Measurements from ENCODE around the gene SCRT2. TPM values are rescaled to one million over a fixed set of nuclear protein-coding genes. Genes with fewer than 3 reads are reported as not detected.

Gene SCRT2
- total and polyA plus RNA-seq, 2 of the 8 experiments (the other 6 are each of a cell fraction or from before 2014, with no cell fraction given) = 0.12 to 0.34 TPM

DNA sequence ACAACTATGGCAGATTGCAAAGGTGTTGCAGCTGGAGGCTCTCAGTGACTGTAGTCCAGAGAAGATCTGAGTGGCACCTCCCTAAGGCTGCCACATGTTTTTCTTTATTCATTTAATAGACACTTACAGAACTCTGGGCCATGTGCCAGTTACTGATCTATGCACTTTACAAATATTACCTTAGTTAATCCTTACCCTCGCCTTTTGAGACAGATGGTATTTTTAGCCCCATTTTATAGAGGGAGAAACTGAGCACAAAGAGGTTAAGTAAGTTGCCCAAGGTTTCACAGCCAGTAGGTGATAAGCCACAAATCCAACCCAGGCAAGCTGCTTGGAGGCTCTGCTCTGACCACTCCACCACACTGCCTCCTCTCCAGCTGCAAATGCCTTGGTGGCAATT is 6.5 kb upstream of the SCRT2 start (continued):
- TF ChIP-seq CHD7 (IDR thresholded peaks at IDR 0.05; ENCODE audit: insufficient replicate concordance, low read length) (no peak), ZNF274 (IDR thresholded peaks at IDR 0.05; ENCODE audit: borderline replicate concordance, extremely low read depth, low read length) (no peak), RAD21 (IDR thresholded peaks at IDR 0.05 in 1 of 2, conservative IDR thresholded peaks at IDR 0.05 in 1 of 2; ENCODE audit: low read depth in 2 of 2, low read length in 2 of 2) (no peak), RFX5 (IDR thresholded peaks at IDR 0.05; ENCODE audit: borderline replicate concordance, low read depth, low read length) (no peak)
